HCT116 (cell line): ENCODE measurements around the gene BCAP31.
"Not testable (repeated sequence)": the region's sequence is repeated elsewhere in the genome, so short reads cannot be mapped to it uniquely, and the experiment has no call there.

Experiments used
- CEBPB ChIP-seq: IDR thresholded peaks from 2 replicates; pipeline ENCODE4 v1.6.1; 2012; ENCODE audit warnings: low read depth
- CTCF ChIP-seq, 3 experiments: fragments of 200-600 bp in 1 of 3; sonication (generic) in 1 of 3; IDR thresholded peaks in 2 of 3; conservative IDR thresholded peaks in 1 of 3; 2 replicates each; pipeline ENCODE4 v1.5.1; 2012 to 2017; ENCODE audit warnings: low read depth in 2 of 3, low read length in 2 of 3, antibody characterized with exemption in 1 of 3, borderline replicate concordance in 1 of 3, control low read depth in 1 of 3, mild to moderate bottlenecking in 1 of 3, mixed read lengths in 1 of 3, mixed run types in 1 of 3, moderate library complexity in 1 of 3; ENCODE audit not compliant: insufficient read depth in 1 of 3

- not testable (repeated sequence) for TF ChIP-seq CEBPB; CTCF (IDR thresholded peaks at IDR 0.05 in 2 of 3, conservative IDR thresholded peaks at IDR 0.05 in 1 of 3; ENCODE audit: borderline replicate concordance in 1 of 3, insufficient read depth in 1 of 3, low read depth in 2 of 3, low read length in 2 of 3)
Measured at GRCh38 chrX:153699784-153700371, 24.3 kb downstream of the BCAP31 start.
